H9 (cell line): ENCODE data around the gene FOXP4. TPM values are rescaled to one million over a fixed set of nuclear protein-coding genes. Genes with fewer than 3 reads are reported as not detected.

Source experiments
- DNase-seq: peaks from one replicate; pipeline ENCODE4 v3.0.0-alpha.2; 2017
- H2AFZ ChIP-seq: one replicate; pipeline ENCODE4 v1.6.1; 2013; ENCODE audit warnings: mild to moderate bottlenecking, low read length, control low read depth, moderate library complexity
- H2AK5ac ChIP-seq: 2 replicates; pipeline ENCODE4 v1.6.1; 2013; ENCODE audit warnings: low read length, control low read depth, mixed read lengths; ENCODE audit not compliant: insufficient read length
- H2BK120ac ChIP-seq: one replicate; pipeline ENCODE4 v1.6.1; 2013; ENCODE audit warnings: low read depth, mild to moderate bottlenecking, low read length, control low read depth, inconsistent platforms; ENCODE audit not compliant: poor library complexity, severe bottlenecking
- H2BK12ac ChIP-seq: 2 replicates; pipeline ENCODE4 v1.6.1; 2013; ENCODE audit warnings: low read length, control low read depth, mixed read lengths, low read depth; ENCODE audit not compliant: insufficient read length
- H2BK15ac ChIP-seq: 2 replicates; pipeline ENCODE4 v1.6.1; 2013; ENCODE audit warnings: low read depth, low read length, control low read depth
- H2BK20ac ChIP-seq: one replicate; pipeline ENCODE4 v1.6.1; 2013; ENCODE audit warnings: low read depth, mild to moderate bottlenecking, low read length, control low read depth, inconsistent platforms; ENCODE audit not compliant: poor library complexity, severe bottlenecking
- H2BK5ac ChIP-seq: 2 replicates; pipeline ENCODE4 v1.6.1; 2013; ENCODE audit warnings: low read length, control low read depth, mixed read lengths; ENCODE audit not compliant: insufficient read length
- H3K14ac ChIP-seq: 2 replicates; pipeline ENCODE4 v1.6.1; 2013; ENCODE audit warnings: low read length, control low read depth; ENCODE audit not compliant: insufficient read depth
- H3K18ac ChIP-seq: 2 replicates; pipeline ENCODE4 v1.6.1; 2013; ENCODE audit warnings: low read depth, mild to moderate bottlenecking, mixed read lengths, low read length, control low read depth; ENCODE audit not compliant: insufficient read length
- H3K23ac ChIP-seq: 2 replicates; pipeline ENCODE4 v1.6.1; 2013; ENCODE audit warnings: low read length, control low read depth, mixed read lengths, low read depth; ENCODE audit not compliant: insufficient read length
- H3K23me2 ChIP-seq: 2 replicates; pipeline ENCODE4 v1.6.1; 2013; ENCODE audit warnings: low read depth, mild to moderate bottlenecking, mixed read lengths, low read length, control low read depth; ENCODE audit not compliant: insufficient read length, poor library complexity, severe bottlenecking
- H3K27ac ChIP-seq: 2 replicates; pipeline ENCODE4 v1.5.1; 2013; ENCODE audit warnings: low read length, control low read depth, mixed read lengths, low read depth; ENCODE audit not compliant: insufficient read length
- H3K27me3 ChIP-seq: 2 replicates; pipeline ENCODE4 v1.6.1; 2013; ENCODE audit warnings: low read length, control low read depth, inconsistent platforms; ENCODE audit not compliant: insufficient read depth
- H3K4ac ChIP-seq: 2 replicates; pipeline ENCODE4 v1.6.1; 2013; ENCODE audit warnings: low read depth, mild to moderate bottlenecking, control low read depth, inconsistent platforms, low read length, moderate library complexity
- H3K4me1 ChIP-seq: 2 replicates; pipeline ENCODE4 v1.6.1; 2013; ENCODE audit warnings: low read length, control low read depth, inconsistent platforms; ENCODE audit not compliant: insufficient read depth
- H3K4me2 ChIP-seq: 2 replicates; pipeline ENCODE4 v1.6.1; 2013; ENCODE audit warnings: low read length, control low read depth, mixed read lengths; ENCODE audit not compliant: insufficient read length, insufficient read depth
- H3K56ac ChIP-seq: 2 replicates; pipeline ENCODE4 v1.6.1; 2013; ENCODE audit warnings: low read depth, mild to moderate bottlenecking, mixed read lengths, low read length, control low read depth; ENCODE audit not compliant: insufficient read length
- H3K79me1 ChIP-seq: 2 replicates; pipeline ENCODE4 v1.6.1; 2013; ENCODE audit warnings: low read depth, mild to moderate bottlenecking, moderate library complexity, low read length, control low read depth, inconsistent platforms; ENCODE audit not compliant: insufficient read depth, poor library complexity, severe bottlenecking
- H3K79me2 ChIP-seq: 2 replicates; pipeline ENCODE4 v1.6.1; 2013; ENCODE audit warnings: low read length, control low read depth, inconsistent platforms; ENCODE audit not compliant: insufficient read depth
- H3K9ac ChIP-seq: 2 replicates; pipeline ENCODE4 v1.6.1; 2013; ENCODE audit warnings: low read length, control low read depth, mixed read lengths; ENCODE audit not compliant: insufficient read length; ENCODE audit errors: extremely low read depth
- H3K9me3 ChIP-seq: one replicate; pipeline ENCODE4 v1.6.1; 2013; ENCODE audit warnings: low read depth, low read length, inconsistent platforms; ENCODE audit not compliant: control insufficient read depth
- H3T11ph ChIP-seq: one replicate; pipeline ENCODE4 v1.6.1; 2013; ENCODE audit warnings: mild to moderate bottlenecking, low read length, control low read depth, inconsistent platforms
- H4K20me1 ChIP-seq: one replicate; pipeline ENCODE4 v1.6.1; 2013; ENCODE audit not compliant: control insufficient read depth, insufficient read length, insufficient read depth
- H4K5ac ChIP-seq: 2 replicates; pipeline ENCODE4 v1.6.1; 2013; ENCODE audit warnings: low read depth, mild to moderate bottlenecking, mixed read lengths, low read length, control low read depth; ENCODE audit not compliant: insufficient read length
- H4K8ac ChIP-seq: replicated peaks from 2 replicates; pipeline ENCODE4 v1.6.1; 2013; ENCODE audit warnings: low read length, control low read depth, mixed read lengths, low read depth; ENCODE audit not compliant: insufficient read length
- H4K91ac ChIP-seq: 2 replicates; pipeline ENCODE4 v1.6.1; 2013; ENCODE audit warnings: low read depth, mild to moderate bottlenecking, moderate library complexity, mixed read lengths, low read length, control low read depth; ENCODE audit not compliant: insufficient read length
- H3K27ac Mint-ChIP-seq, 3 experiments: 2 replicates in 2 of 3; 3 replicates in 1 of 3; pipeline ENCODE4 v1.8.0; 2020 to 2021; ENCODE audit warnings: mixed read lengths in 3 of 3, mild to moderate bottlenecking in 1 of 3, moderate library complexity in 1 of 3
- H3K27me3 Mint-ChIP-seq: 2 replicates; pipeline ENCODE4 v1.8.0; 2021; ENCODE audit warnings: low read depth, mild to moderate bottlenecking, moderate library complexity, mixed read lengths
- H3K36me3 Mint-ChIP-seq, 3 experiments: 2 replicates in 2 of 3; 3 replicates in 1 of 3; pipeline ENCODE4 v1.8.0; 2020 to 2021; ENCODE audit warnings: low read depth in 3 of 3, mixed read lengths in 3 of 3; ENCODE audit not compliant: insufficient read depth in 1 of 3
- H3K4me1 Mint-ChIP-seq, 2 experiments: 2 replicates each; pipeline ENCODE4 v1.8.0; 2020; ENCODE audit warnings: mixed read lengths in 2 of 2
- H3K4me3 Mint-ChIP-seq, 2 experiments: 2 replicates in 1 of 2; 3 replicates in 1 of 2; pipeline ENCODE4 v1.8.0; 2020 to 2021; ENCODE audit warnings: mild to moderate bottlenecking in 2 of 2, mixed read lengths in 2 of 2, moderate library complexity in 1 of 2
- H3K9me3 Mint-ChIP-seq, 2 experiments: 2 replicates in 1 of 2; 3 replicates in 1 of 2; pipeline ENCODE4 v1.8.0; 2020; ENCODE audit warnings: mild to moderate bottlenecking in 2 of 2, mixed read lengths in 2 of 2, moderate library complexity in 1 of 2
- CTCF ChIP-seq: fragments of 200-600 bp; sonication (generic); conservative IDR thresholded peaks from 3 replicates; pipeline ENCODE4 v1.8.0; 2021; ENCODE audit warnings: antibody characterized with exemption, mild to moderate bottlenecking
- WGBS: extraction: QIAGEN DNeasy Blood & Tissue Kit; methylation state at CpG from one replicate; pipeline ENCODE4 v1.1.7; 2013; ENCODE audit warnings: missing lambda C conversion rate, low lambda C conversion rate, mixed read lengths; ENCODE audit not compliant: insufficient read length; ENCODE audit errors: extremely low coverage; 5-methylcytosine and 5-hydroxymethylcytosine counted together
- total RNA-seq: library from RNA; stranded (reverse); gene quantifications from 2 replicates; pipeline ENCODE4 v1.2.1, GENCODE V29; 2021

Gene FOXP4
- total RNA-seq, 1 experiment from 2014 or later = 18.2 TPM

- no peak for DNase-seq
- no peaks in the 10 kb centered on the region; the same call in 1 of the 2 replicates for H3K4me1 ChIP-seq
These were observed 45.6 kb upstream of the FOXP4 start for GRCh38 chr6:41500561-41500960.

More at GRCh38 chr6:41500561-41500960, 45.6 kb upstream of the FOXP4 start:
- Histone ChIP-seq H2AFZ (no peak overlapping the region), H3K56ac (no peak overlapping the region), H4K5ac (no peak overlapping the region), H2BK120ac (no peak overlapping the region), H2BK15ac (no peak overlapping the region), H3K14ac (no peak overlapping the region), H3K27ac (no peak overlapping the region), H3K18ac (no peak overlapping the region), H3K9me3 (no peaks in the 10 kb centered on the region), H2BK12ac (no peak overlapping the region), H4K20me1 (no peaks in the 10 kb centered on the region), H2AK5ac (no peak overlapping the region), H3K27me3 (peaks cover 22% of the 10 kb centered on the region), H4K91ac (no peak overlapping the region), H3K79me2 (no peaks in the 10 kb centered on the region), H3K4ac (no peak overlapping the region), H3K23ac (no peak overlapping the region), H3K79me1 (no peaks in the 10 kb centered on the region), H3K4me2 (no peak overlapping the region), H4K8ac (no peak overlapping the region), H3K23me2 (peaks cover 22% of the 10 kb centered on the region), H2BK5ac (no peak overlapping the region), H3T11ph (no peak overlapping the region), H3K9ac (no peak overlapping the region), H2BK20ac (no peak overlapping the region)
- Mint-ChIP-seq H3K4me3 (no peak overlapping the region), H3K27me3 (peaks cover 93% of the 10 kb centered on the region), H3K4me1 (peaks cover 26 to 29% of the 10 kb centered on the region in 2 experiments), H3K9me3 (no peaks in the 10 kb centered on the region; a peak in 1 of 5 replicates), H3K36me3 (no peaks in the 10 kb centered on the region), H3K27ac (no peak overlapping the region)
- no CpG with 5 or more reads among the region's 3 CpGs for WGBS
- TF ChIP-seq CTCF = no peak
